Spleen (tissue), 11 donors: ENCODE data around the gene MSGN1. TPM values are rescaled to one million over a fixed set of nuclear protein-coding genes. Genes with fewer than 3 reads are reported as not detected.
A peak's percentile ranks its signal among the peaks of the same experiment; 100 is the strongest.

ENCODE experiments used
- DNase-seq: peaks from one replicate; pipeline ENCODE4 v3.0.0-alpha.2; 2020
- H3K27ac ChIP-seq, 8 donors: fragments of 200-600 bp; sonication (generic) in 7 of 8; 1 replicate in 4 of 8; 2 replicates in 4 of 8; pipeline versions ENCODE4 v1.5.0 to v1.8.0; 2016 to 2021; ENCODE audit warnings: inconsistent platforms in 4 of 8, mild to moderate bottlenecking in 4 of 8, moderate library complexity in 1 of 8
- H3K27me3 ChIP-seq, 7 donors: fragments of 200-600 bp; sonication (generic) in 6 of 7; replicated peaks in 1 of 7; 1 replicate in 4 of 7; 2 replicates in 3 of 7; pipeline versions ENCODE4 v1.5.0 to v1.8.0; 2016 to 2021; ENCODE audit warnings: inconsistent platforms in 3 of 7, mild to moderate bottlenecking in 1 of 7
- H3K36me3 ChIP-seq, 6 donors: fragments of 200-600 bp; sonication (generic) in 5 of 6; 1 replicate in 4 of 6; 2 replicates in 2 of 6; pipeline versions ENCODE4 v1.5.0 to v1.8.0; 2016 to 2021; ENCODE audit warnings: inconsistent platforms in 2 of 6
- H3K4me1 ChIP-seq, 6 donors: fragments of 200-600 bp; sonication (generic) in 5 of 6; 1 replicate in 3 of 6; 2 replicates in 3 of 6; pipeline versions ENCODE4 v1.5.0 to v1.8.0; 2016 to 2021; ENCODE audit warnings: inconsistent platforms in 3 of 6
- H3K4me3 ChIP-seq, 8 donors: fragments of 200-600 bp; sonication (generic) in 7 of 8; 1 replicate in 4 of 8; 2 replicates in 4 of 8; pipeline versions ENCODE4 v1.5.0 to v1.8.0; 2016 to 2021; ENCODE audit warnings: inconsistent platforms in 4 of 8, mild to moderate bottlenecking in 4 of 8, moderate library complexity in 2 of 8
- H3K9me3 ChIP-seq, 8 donors: fragments of 200-600 bp; sonication (generic) in 7 of 8; 1 replicate in 4 of 8; 2 replicates in 4 of 8; pipeline versions ENCODE4 v1.5.0 to v1.8.0; 2016 to 2021; ENCODE audit warnings: inconsistent platforms in 4 of 8
- CTCF ChIP-seq, 11 experiments: fragments of 200-600 bp in 7 of 11; fragments of 450-650 bp in 4 of 11; sonication (generic) in 4 of 11; IDR thresholded peaks in 8 of 11; conservative IDR thresholded peaks in 3 of 11; 1 replicate in 7 of 11; 2 replicates in 4 of 11; pipeline versions ENCODE4 v1.4.0 to v1.8.0; 2016 to 2021; ENCODE audit warnings: antibody characterized with exemption in 11 of 11, inconsistent platforms in 4 of 11, mild to moderate bottlenecking in 1 of 11
- POLR2A ChIP-seq, 3 donors: fragments of 450-650 bp; IDR thresholded peaks; one replicate each; pipeline ENCODE4 v1.5.1; 2017; ENCODE audit warnings: antibody characterized with exemption in 3 of 3, mild to moderate bottlenecking in 1 of 3
- POLR2AphosphoS5 ChIP-seq, 3 donors: sonication (generic); formaldehyde crosslinking; IDR thresholded peaks; one replicate each; pipeline ENCODE4 v1.5.1; 2017; ENCODE audit warnings: antibody characterized with exemption in 3 of 3
- WGBS, 5 donors: extraction: QIAGEN DNeasy Blood & Tissue Kit in 3 of 5; methylation state at CpG; one replicate each; pipeline versions ENCODE4 v1.1.5 to v1.1.7; 2013 to 2018; 5-methylcytosine and 5-hydroxymethylcytosine counted together
- intact Hi-C: fragments of 100-400 bp; cut with DNase I; formaldehyde crosslinking; loops from one replicate; pipeline ENCODE4 v1.15.0; 2023; ENCODE audit warnings: low total_unique reads
- polyA plus RNA-seq, 3 donors: library from polyadenylated mRNA; stranded (reverse); fragments of 200-250 nt; gene quantifications; one replicate each; pipeline ENCODE4 v1.2.1, GENCODE V29; 2013
- total RNA-seq, 7 donors: library from RNA; depleted of rRNA in 3 of 7; stranded (reverse); fragments of >200 nt in 3 of 7; fragmentation: NEBNext Ultra II Directional in 4 of 7; extraction: Animal tissue kit (Norgen Biotek cat#: 25700) in 4 of 7; gene quantifications; one replicate each; pipeline versions ENCODE4 v1.1.0 to v1.2.1, GENCODE V29; 2016 to 2021
- donor health status: healthy with polysubstance abuse.
- donor health status: DM: no; HTN: no; CAD: no; lungs with moderate emphysema.
- donor health status: DM: no; HTN: no; CAD: no.
- donor health status: Bipolar disorder and iron deficiency.
- donor health status: healthy.
- donor health status: DM: no; HTN: no; CAD: no.
- donor health status: DM: yes; HTN: yes; CAD: no.

The MSGN1 gene
- total and polyA plus RNA-seq, 10 donors: not detected

- Histone ChIP-seq H3K36me3 (no peaks in the 10 kb centered on the region), H3K9me3 (peaks cover 0 to 8% (median 0%) of the 10 kb centered on the region in 8 donors), H3K4me1 (peaks cover 0 to 25% (median 15%) of the 10 kb centered on the region in 6 donors), H3K27me3 (peaks cover 0 to 17% (median 0%) of the 10 kb centered on the region in 7 donors), H3K4me3 (no peak overlapping the region), H3K27ac (no peak overlapping the region)
- intact Hi-C loops: no loop called here
- DNase-seq: no peak
- TF ChIP-seq POLR2A (IDR thresholded peaks at IDR 0.05): no peak
- no peak for TF ChIP-seq CTCF (IDR thresholded peaks at IDR 0.05 in 8 of 11, conservative IDR thresholded peaks at IDR 0.05 in 3 of 11)
- no peak for TF ChIP-seq POLR2AphosphoS5 (IDR thresholded peaks at IDR 0.05)
- WGBS, 5 donors: 89 to 97% (median 94%) methylated on average over 2 of the region's 2 CpGs
These were observed 11.5 kb downstream of the MSGN1 start for GRCh38 chr2:17827785-17828184.

DNA sequence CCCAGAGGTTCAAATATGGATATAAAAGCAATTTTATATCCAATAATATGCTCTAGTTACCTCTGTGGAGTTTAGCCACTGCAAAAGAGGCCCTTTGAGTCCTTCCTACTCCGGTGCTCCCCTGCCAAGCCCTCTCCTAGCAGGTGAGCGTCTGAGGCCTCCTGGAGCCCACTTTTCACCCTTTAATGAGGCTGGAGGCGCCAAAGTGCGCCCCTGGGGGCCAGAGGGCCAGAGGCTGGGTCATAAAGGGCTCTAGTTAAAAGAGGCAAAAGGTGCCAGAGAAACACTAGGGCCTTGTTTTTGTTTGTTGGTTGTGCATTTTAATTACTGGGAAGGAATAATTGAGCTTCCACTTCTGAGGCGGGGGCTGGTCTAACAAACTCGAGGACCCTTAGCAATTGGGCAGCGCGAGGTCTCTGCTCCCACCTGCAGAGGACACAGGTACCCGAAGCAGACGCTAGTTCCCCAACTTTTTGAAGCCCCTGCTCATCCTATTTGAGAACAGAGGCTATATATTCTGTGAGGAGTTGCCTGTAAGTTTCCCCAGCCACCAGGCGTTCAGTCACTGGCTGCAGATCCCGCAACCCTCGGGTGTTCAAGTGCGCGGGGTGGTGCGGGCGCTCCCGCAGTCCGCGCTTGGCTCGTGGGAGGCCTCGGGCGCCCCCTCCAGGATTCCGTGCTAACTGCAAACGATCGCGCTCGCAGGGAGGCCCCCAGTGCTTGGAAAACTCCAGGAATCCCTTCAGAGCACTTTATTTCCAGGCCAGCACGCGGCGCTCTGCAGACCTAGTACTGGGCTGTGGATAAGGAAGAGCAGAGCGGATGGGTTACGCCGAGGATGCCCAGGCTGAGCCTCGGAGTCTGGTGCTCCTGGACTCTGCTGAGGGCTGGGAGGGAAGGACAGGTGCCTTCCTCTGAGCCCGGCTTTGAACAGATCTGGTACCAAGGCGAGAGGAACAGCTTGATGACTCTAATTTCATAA is 14.1 kb downstream of the MSGN1 start:
- peaks cover 0 to 8% (median 0%) of the 10 kb centered on the region in 8 donors for H3K9me3 ChIP-seq
- peak; percentile 86 for DNase-seq
- H3K36me3 ChIP-seq: no peaks in the 10 kb centered on the region
- TF ChIP-seq POLR2AphosphoS5 (IDR thresholded peaks at IDR 0.05): peak in 1 of 3 donors; percentile 53
- peak; percentile 27 to 85 (median 67) for TF ChIP-seq CTCF (IDR thresholded peaks at IDR 0.05 in 8 of 11, conservative IDR thresholded peaks at IDR 0.05 in 3 of 11)
- no peak for TF ChIP-seq POLR2A (IDR thresholded peaks at IDR 0.05)
- peaks cover 0 to 17% (median 9%) of the 10 kb centered on the region in 6 donors for H3K4me1 ChIP-seq
- intact Hi-C loops: loop anchor here (10.0 kb wide), 1 partner anchor 106 kb away; no protein-coding TSS in a partner anchor
- no peak overlapping the region for H3K27ac ChIP-seq
- peak overlapping the region in 3 of 8 donors; percentile 1 to 52 (median 15) for H3K4me3 ChIP-seq
- H3K27me3 ChIP-seq: peaks cover 0 to 17% (median 0%) of the 10 kb centered on the region in 7 donors
- WGBS, 5 donors: 14 to 41% (median 17%) methylated on average over 8 to 37 of the region's 37 CpGs

DNA sequence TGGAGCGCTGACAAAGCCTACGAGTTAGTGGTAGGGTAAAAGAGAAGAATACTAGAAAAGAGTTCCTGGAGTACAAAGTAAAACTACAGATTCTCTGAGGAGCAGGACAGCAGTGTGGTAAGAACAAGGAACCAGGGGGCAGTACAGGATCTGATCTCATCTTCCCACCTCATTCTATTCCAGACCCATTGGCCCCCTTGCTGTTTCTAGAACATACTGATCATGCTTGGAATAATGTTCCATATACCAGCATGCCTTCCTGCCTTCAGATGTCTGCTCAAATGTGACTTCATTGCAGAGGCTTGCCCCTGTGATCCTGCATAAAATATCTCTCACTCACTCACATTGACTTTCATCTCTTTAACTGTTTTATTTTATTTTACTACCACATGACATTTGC is 19.3 kb downstream of the MSGN1 start:
- H3K4me3 ChIP-seq: no peak overlapping the region
- H3K36me3 ChIP-seq: no peaks in the 10 kb centered on the region
- H3K27ac ChIP-seq: no peak overlapping the region
- no peaks in the 10 kb centered on the region for H3K9me3 ChIP-seq
- DNase-seq: no peak
- 34 to 100% (median 70%) methylated on average over 2 of the region's 2 CpGs for WGBS, 5 donors
- peaks cover 0 to 8% (median 0%) of the 10 kb centered on the region in 7 donors for H3K27me3 ChIP-seq
- TF ChIP-seq POLR2A (IDR thresholded peaks at IDR 0.05) (no peak), CTCF (IDR thresholded peaks at IDR 0.05 in 8 of 11, conservative IDR thresholded peaks at IDR 0.05 in 3 of 11) (no peak), POLR2AphosphoS5 (IDR thresholded peaks at IDR 0.05) (no peak)
- intact Hi-C loops: loop anchor here (10.0 kb wide), 1 partner anchor 111 kb away; no protein-coding TSS in a partner anchor
- peaks cover 0 to 6% (median 5%) of the 10 kb centered on the region in 6 donors for H3K4me1 ChIP-seq

DNA sequence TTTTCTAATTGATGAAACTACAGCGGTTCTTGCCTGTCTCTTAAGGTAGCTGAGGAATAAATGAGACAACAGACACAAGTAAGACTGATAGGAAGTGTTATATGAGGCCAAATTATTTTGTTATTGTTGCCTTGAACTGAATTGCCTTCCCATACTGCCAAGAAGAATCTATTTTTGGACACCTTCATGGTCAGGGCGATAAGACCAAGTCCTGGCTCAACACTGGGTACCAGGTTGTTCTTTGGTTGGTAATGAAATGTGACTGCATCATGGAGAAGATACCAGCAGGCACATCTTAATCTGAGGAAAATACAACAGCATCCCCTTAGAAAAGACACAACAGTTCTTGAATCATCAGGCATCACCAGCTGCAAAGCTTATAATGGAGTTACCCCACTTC is 23.7 kb downstream of the MSGN1 start:
- Histone ChIP-seq H3K27ac (no peak overlapping the region), H3K4me1 (no peaks in the 10 kb centered on the region), H3K4me3 (no peak overlapping the region), H3K27me3 (no peaks in the 10 kb centered on the region), H3K36me3 (no peaks in the 10 kb centered on the region), H3K9me3 (no peaks in the 10 kb centered on the region)
- TF ChIP-seq CTCF (IDR thresholded peaks at IDR 0.05 in 8 of 11, conservative IDR thresholded peaks at IDR 0.05 in 3 of 11): no peak
- no peak for TF ChIP-seq POLR2A (IDR thresholded peaks at IDR 0.05)
- TF ChIP-seq POLR2AphosphoS5 (IDR thresholded peaks at IDR 0.05): no peak
- WGBS, 5 donors: 77 to 91% (median 84%) methylated on average over 2 of the region's 2 CpGs
- DNase-seq: no peak
- intact Hi-C loops: loop anchor here (10.0 kb wide), 1 partner anchor 115 kb away; no protein-coding TSS in a partner anchor
